GM12878 (cell line): Measurements from ENCODE around the gene MAMLD1. TPM values are rescaled to one million over a fixed set of nuclear protein-coding genes. Genes with fewer than 3 reads are reported as not detected.
"Not testable (repeated sequence)": the region's sequence is repeated elsewhere in the genome, so short reads cannot be mapped to it uniquely, and the experiment has no call there.

ENCODE experiments used
- ATAC-seq: fragments of 200-7000 bp; cut with Tn5 transposase; 3 replicates; pipeline ENCODE4 v1.9.1; 2020; ENCODE audit warnings: mild to moderate bottlenecking, moderate library complexity
- BruUV-seq: library from RNA; stranded (reverse); fragments of 400-500 nt; replicated peaks from 2 replicates; lab custom pipeline; 2021; lab: Mats Ljungman, UMichigan
- CTCF ChIA-PET: fragments of 300-600 bp; sonication (Branson Sonifier 250); formaldehyde crosslinking; extraction: SDS; loops from one replicate; lab custom pipeline; 2021; ENCODE audit warnings: inconsistent platforms; lab: Yijun Ruan, JAX
- POLR2A ChIA-PET: fragments of 350-600 bp; formaldehyde crosslinking; extraction: SDS; loops from one replicate; lab custom pipeline; 2021; ENCODE audit warnings: inconsistent platforms; lab: Charles Lee
- RAD21 ChIA-PET: fragments of 300-600 bp; sonication (Branson Sonifier 250); formaldehyde crosslinking; loops from one replicate; lab custom pipeline; 2023; ENCODE audit warnings: antibody characterized with exemption; ENCODE audit not compliant: unreplicated experiment; lab: Charles Lee
- SMC1A ChIA-PET: fragments of 300-600 bp; sonication (Branson Sonifier 250); formaldehyde crosslinking; loops from one replicate; lab custom pipeline; 2023; ENCODE audit not compliant: unreplicated experiment, uncharacterized antibody; lab: Charles Lee
- DNase-seq: peaks from one replicate; pipeline ENCODE4 v3.0.0-alpha.2; 2011; ENCODE audit warnings: low read depth, low spot score
- FAIRE-seq: peaks from 3 replicates; lab custom pipeline; 2011; peaks lifted over from hg19 to GRCh38; lab: Jason Lieb, UNC
- H2AFZ ChIP-seq: 2 replicates; pipeline ENCODE4 v1.6.0; 2011; ENCODE audit warnings: low read depth, low read length, control low read depth; ENCODE audit not compliant: control insufficient read depth
- H3K27ac ChIP-seq: 2 replicates; pipeline ENCODE4 v1.5.1; 2011; ENCODE audit warnings: control low read depth; ENCODE audit not compliant: control insufficient read depth, insufficient read depth
- H3K27me3 ChIP-seq, 2 experiments: replicated peaks in 1 of 2; 2 replicates each; pipeline versions ENCODE4 v1.6.0 to v1.6.1; 2011; ENCODE audit warnings: low read length in 1 of 2; ENCODE audit not compliant: control insufficient read depth in 2 of 2, insufficient read depth in 2 of 2
- H3K36me3 ChIP-seq, 2 experiments: 2 replicates each; pipeline ENCODE4 v1.5.1; 2011; ENCODE audit warnings: low read length in 1 of 2; ENCODE audit not compliant: control insufficient read depth in 2 of 2, insufficient read depth in 2 of 2
- H3K4me1 ChIP-seq: 2 replicates; pipeline ENCODE4 v1.6.1; 2011; ENCODE audit warnings: mild to moderate bottlenecking, low read length, moderate library complexity, mixed read lengths; ENCODE audit not compliant: control insufficient read depth, insufficient read depth
- H3K4me2 ChIP-seq: 2 replicates; pipeline ENCODE4 v1.6.0; 2011; ENCODE audit warnings: control low read depth; ENCODE audit not compliant: control insufficient read depth, insufficient read depth
- H3K4me3 ChIP-seq: fragments of 200-600 bp; sonication (generic); 2 replicates; pipeline ENCODE4 v1.5.1; 2016
- H3K79me2 ChIP-seq: 2 replicates; pipeline ENCODE4 v1.6.0; 2011; ENCODE audit warnings: low read length; ENCODE audit not compliant: control insufficient read depth, insufficient read depth
- H3K9ac ChIP-seq: 2 replicates; pipeline ENCODE4 v1.8.0; 2011; ENCODE audit warnings: low read length, control low read depth, mixed read lengths; ENCODE audit not compliant: control insufficient read depth, insufficient read depth
- H3K9me3 ChIP-seq: replicated peaks from 3 replicates; pipeline ENCODE4 v1.5.1; 2011; ENCODE audit warnings: mild to moderate bottlenecking, low read length; ENCODE audit not compliant: control insufficient read depth, insufficient read depth
- H4K20me1 ChIP-seq: 2 replicates; pipeline ENCODE4 v1.6.0; 2011; ENCODE audit not compliant: control insufficient read depth, insufficient read depth
- BCL3 ChIP-seq: IDR thresholded peaks from 2 replicates; pipeline ENCODE4 v1.6.1; 2011; ENCODE audit warnings: borderline replicate concordance, low read depth, mild to moderate bottlenecking, moderate library complexity, low read length; ENCODE audit not compliant: insufficient read depth, poor library complexity, severe bottlenecking
- CEBPZ ChIP-seq: fragments of 150-350 bp; IDR thresholded peaks from 2 replicates; pipeline ENCODE4 v1.6.1; 2016; ENCODE audit warnings: low read depth, low read length
- MAX ChIP-seq: IDR thresholded peaks from 2 replicates; pipeline ENCODE4 v1.6.1; 2012; ENCODE audit warnings: low read depth, low read length, improper control_type of control experiment
- NR2F1 ChIP-seq: fragments of 450-650 bp; conservative IDR thresholded peaks from 2 replicates; pipeline ENCODE4 v1.6.1; 2017; ENCODE audit warnings: mild to moderate bottlenecking
- PML ChIP-seq: IDR thresholded peaks from 2 replicates; pipeline ENCODE4 v1.6.1; 2012; ENCODE audit warnings: low read length, inconsistent platforms
- RELA ChIP-seq: fragments of 450-650 bp; IDR thresholded peaks from 2 replicates; pipeline ENCODE4 v1.8.0; 2014; ENCODE audit warnings: borderline replicate concordance; ENCODE audit not compliant: partially characterized antibody
- RUNX3 ChIP-seq: IDR thresholded peaks from 2 replicates; pipeline ENCODE4 v1.6.1; 2012; ENCODE audit warnings: low read length, inconsistent platforms
- SMAD5 ChIP-seq: IDR thresholded peaks from 2 replicates; pipeline ENCODE4 v1.6.1; 2016; ENCODE audit warnings: antibody characterized with exemption, low read depth
- SRF ChIP-seq, 2 experiments: IDR thresholded peaks; 2 replicates each; pipeline ENCODE4 v1.6.1; 2011; ENCODE audit warnings: low read depth in 2 of 2, low read length in 2 of 2, mild to moderate bottlenecking in 1 of 2, moderate library complexity in 1 of 2
- WGBS: methylation state at CpG from one replicate; pipeline ENCODE4 v1.1.6; 2016; ENCODE audit warnings: low lambda C conversion rate; ENCODE audit not compliant: insufficient replicate concordance, insufficient coverage; ENCODE audit errors: missing lambda C conversion rate; 5-methylcytosine and 5-hydroxymethylcytosine counted together
- in situ Hi-C: fragments of 300-500 bp; cut with MboI; formaldehyde crosslinking; loops from 9 replicates; pipeline ENCODE4 v1.14.3; 2018; ENCODE audit warnings: mixed read lengths
- intact Hi-C: fragments of 100-400 bp; cut with micrococcal nuclease; formaldehyde crosslinking; loops from one replicate; pipeline ENCODE4 v1.14.2; 2022; ENCODE audit not compliant: unreplicated experiment
- polyA plus RNA-seq, 11 experiments: library from polyadenylated mRNA; depleted of rRNA in 4 of 11; unstranded in 6 of 11; stranded (reverse) in 5 of 11; fragments of >200 nt; fragmentation: Nextera tagmentation in 4 of 11; fragmentation: Illumina TruSeq in 1 of 11; extraction: Ambion mirVana in 4 of 11; extraction: Trizol in 1 of 11; gene quantifications; 1 replicate in 1 of 11; 2 replicates in 10 of 11; pipeline versions ENCODE4 v1.2.1 to v1.2.3, GENCODE V29; 2011 to 2016; ENCODE audit warnings: inconsistent platforms in 2 of 11, missing spikeins in 2 of 11, low read depth in 1 of 11
- total RNA-seq, 4 experiments: library from RNA; depleted of rRNA in 3 of 4; stranded (reverse); fragments of >200 nt in 3 of 4; fragmentation: Illumina TruSeq in 1 of 4; extraction: Trizol in 1 of 4; gene quantifications; 2 replicates each; pipeline versions ENCODE4 v1.2.1 to v1.2.3, GENCODE V29; 2013 to 2021

The MAMLD1 gene
- total and polyA plus RNA-seq, 10 of the 15 experiments (the other 5 are each of a cell fraction or from before 2014, with no cell fraction given) = 0.03 to 0.05 TPM; not detected in 8

- TF ChIP-seq SMAD5 (no peak), MAX (no peak), BCL3 (no peak), CEBPZ (no peak), RUNX3 (no peak), PML (no peak), SRF (IDR thresholded peaks at IDR 0.05; ENCODE audit: low read depth in 2 of 2, low read length in 2 of 2) (no peak), RELA (no peak), NR2F1 (no peak)
- TF ChIP-seq, all 136 proteins: peak for 0
These were observed 23.4 kb upstream of the MAMLD1 start (continued) for GRCh38 chrX:150339736-150340135.

GRCh38 chrX:150340326-150340725 is 22.8 kb upstream of the MAMLD1 start:
- RAD21 ChIA-PET, H3K27ac ChIP-seq, H3K27me3 ChIP-seq, H3K9ac ChIP-seq, BruUV-seq, H4K20me1 ChIP-seq, DNase-seq, SMC1A ChIA-PET, in situ Hi-C loops, H3K4me3 ChIP-seq, ATAC-seq, H3K9me3 ChIP-seq, H2AFZ ChIP-seq, POLR2A ChIA-PET, H3K4me1 ChIP-seq, H3K4me2 ChIP-seq, FAIRE-seq, intact Hi-C loops, H3K36me3 ChIP-seq, H3K79me2 ChIP-seq, CTCF ChIA-PET: not testable (repeated sequence)
- WGBS = 0% methylated on average over 3 of the region's 3 CpGs
